A549 (cell line): Measurements from ENCODE around the gene PLXNB2.

Source experiments
- CEBPB ChIP-seq, 2 experiments: fragments of >200 bp in 1 of 2; sonication (Bioruptor Twin) in 1 of 2; formaldehyde crosslinking in 1 of 2; IDR thresholded peaks; 2 replicates each; pipeline ENCODE4 v1.6.1; 2012 to 2016
- CHD4 ChIP-seq: fragments of 200-600 bp; sonication (generic); IDR thresholded peaks from 2 replicates; pipeline ENCODE4 v1.6.1; 2016; ENCODE audit warnings: antibody characterized with exemption, mild to moderate bottlenecking, borderline replicate concordance
- CTCF ChIP-seq: fragments of >200 bp; sonication (Bioruptor Twin); formaldehyde crosslinking; IDR thresholded peaks from 3 replicates; pipeline ENCODE4 v1.5.1; 2016
- EP300 ChIP-seq, 2 experiments: fragments of >200 bp; sonication (Bioruptor Twin); formaldehyde crosslinking; IDR thresholded peaks; 2 replicates in 1 of 2; 3 replicates in 1 of 2; pipeline ENCODE4 v1.6.1; 2016 to 2017
- JUN ChIP-seq, 2 experiments: fragments of >200 bp; sonication (Bioruptor Twin); formaldehyde crosslinking; IDR thresholded peaks; 2 replicates in 1 of 2; 3 replicates in 1 of 2; pipeline ENCODE4 v1.6.1; 2016 to 2017
- POLR2A ChIP-seq: IDR thresholded peaks from 2 replicates; pipeline ENCODE4 v1.6.1; 2012; ENCODE audit warnings: mild to moderate bottlenecking, low read length
- RFX5 ChIP-seq: fragments of 450-650 bp; IDR thresholded peaks from 2 replicates; pipeline ENCODE4 v1.7.1; 2014; ENCODE audit warnings: antibody characterized with exemption, mild to moderate bottlenecking, moderate library complexity
- SMC3 ChIP-seq: fragments of >200 bp; sonication (Bioruptor Twin); formaldehyde crosslinking; IDR thresholded peaks from 3 replicates; pipeline ENCODE4 v1.6.1; 2018; ENCODE audit warnings: inconsistent platforms
- SREBF2 ChIP-seq: fragments of 450-650 bp; IDR thresholded peaks from 2 replicates; pipeline ENCODE4 v1.6.1; 2014; ENCODE audit warnings: mild to moderate bottlenecking, moderate library complexity
- TF ChIP-seq, protein P1 (sequence below): fragments of 150-350 bp; IDR thresholded peaks from 2 replicates; pipeline ENCODE4 v1.6.1; 2014; ENCODE audit warnings: low read depth, mild to moderate bottlenecking, low read length
- TF ChIP-seq, protein P2 (sequence below): fragments of 200-600 bp; sonication (generic); IDR thresholded peaks from 2 replicates; pipeline ENCODE4 v1.6.1; 2016; ENCODE audit warnings: antibody characterized with exemption, mild to moderate bottlenecking, moderate library complexity

DNA sequence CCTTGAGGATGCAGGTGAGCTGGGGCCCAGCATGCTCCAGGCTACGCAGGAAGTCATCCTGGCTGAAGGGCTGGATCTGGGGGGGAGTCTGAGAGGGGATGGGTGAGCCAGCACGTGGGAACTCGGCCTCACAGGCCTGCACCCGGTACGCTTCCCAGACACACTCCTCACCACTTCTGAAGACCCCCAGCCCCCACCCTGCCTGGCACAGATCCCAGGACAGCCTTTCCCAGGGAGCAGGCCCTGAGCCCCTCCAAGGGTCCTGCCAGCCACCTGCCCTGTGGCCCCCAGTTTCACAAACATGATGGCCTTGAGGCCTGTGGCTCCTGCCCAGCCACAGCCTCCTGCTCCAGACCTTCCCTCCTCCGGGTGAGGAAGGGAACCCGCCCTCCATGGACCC lies 5.6 kb upstream of the PLXNB2 start:
- TF ChIP-seq EP300 (IDR thresholded peaks at IDR 0.05) (no peak), SREBF2 (no peak), POLR2A (no peak), CEBPB (IDR thresholded peaks at IDR 0.05) (no peak), SMC3 (no peak), JUN (IDR thresholded peaks at IDR 0.05) (no peak), CTCF (no peak), CHD4 (no peak), RFX5 (no peak)
- TF ChIP-seq, protein P1, sequence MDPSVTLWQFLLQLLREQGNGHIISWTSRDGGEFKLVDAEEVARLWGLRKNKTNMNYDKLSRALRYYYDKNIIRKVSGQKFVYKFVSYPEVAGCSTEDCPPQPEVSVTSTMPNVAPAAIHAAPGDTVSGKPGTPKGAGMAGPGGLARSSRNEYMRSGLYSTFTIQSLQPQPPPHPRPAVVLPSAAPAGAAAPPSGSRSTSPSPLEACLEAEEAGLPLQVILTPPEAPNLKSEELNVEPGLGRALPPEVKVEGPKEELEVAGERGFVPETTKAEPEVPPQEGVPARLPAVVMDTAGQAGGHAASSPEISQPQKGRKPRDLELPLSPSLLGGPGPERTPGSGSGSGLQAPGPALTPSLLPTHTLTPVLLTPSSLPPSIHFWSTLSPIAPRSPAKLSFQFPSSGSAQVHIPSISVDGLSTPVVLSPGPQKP, result no peak
- TF ChIP-seq, protein P2, sequence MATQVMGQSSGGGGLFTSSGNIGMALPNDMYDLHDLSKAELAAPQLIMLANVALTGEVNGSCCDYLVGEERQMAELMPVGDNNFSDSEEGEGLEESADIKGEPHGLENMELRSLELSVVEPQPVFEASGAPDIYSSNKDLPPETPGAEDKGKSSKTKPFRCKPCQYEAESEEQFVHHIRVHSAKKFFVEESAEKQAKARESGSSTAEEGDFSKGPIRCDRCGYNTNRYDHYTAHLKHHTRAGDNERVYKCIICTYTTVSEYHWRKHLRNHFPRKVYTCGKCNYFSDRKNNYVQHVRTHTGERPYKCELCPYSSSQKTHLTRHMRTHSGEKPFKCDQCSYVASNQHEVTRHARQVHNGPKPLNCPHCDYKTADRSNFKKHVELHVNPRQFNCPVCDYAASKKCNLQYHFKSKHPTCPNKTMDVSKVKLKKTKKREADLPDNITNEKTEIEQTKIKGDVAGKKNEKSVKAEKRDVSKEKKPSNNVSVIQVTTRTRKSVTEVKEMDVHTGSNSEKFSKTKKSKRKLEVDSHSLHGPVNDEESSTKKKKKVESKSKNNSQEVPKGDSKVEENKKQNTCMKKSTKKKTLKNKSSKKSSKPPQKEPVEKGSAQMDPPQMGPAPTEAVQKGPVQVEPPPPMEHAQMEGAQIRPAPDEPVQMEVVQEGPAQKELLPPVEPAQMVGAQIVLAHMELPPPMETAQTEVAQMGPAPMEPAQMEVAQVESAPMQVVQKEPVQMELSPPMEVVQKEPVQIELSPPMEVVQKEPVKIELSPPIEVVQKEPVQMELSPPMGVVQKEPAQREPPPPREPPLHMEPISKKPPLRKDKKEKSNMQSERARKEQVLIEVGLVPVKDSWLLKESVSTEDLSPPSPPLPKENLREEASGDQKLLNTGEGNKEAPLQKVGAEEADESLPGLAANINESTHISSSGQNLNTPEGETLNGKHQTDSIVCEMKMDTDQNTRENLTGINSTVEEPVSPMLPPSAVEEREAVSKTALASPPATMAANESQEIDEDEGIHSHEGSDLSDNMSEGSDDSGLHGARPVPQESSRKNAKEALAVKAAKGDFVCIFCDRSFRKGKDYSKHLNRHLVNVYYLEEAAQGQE, result no peak
